Liver (tissue), 9 donors: ENCODE measurements around the gene TUBGCP4. TPM values are rescaled to one million over a fixed set of nuclear protein-coding genes. Genes with fewer than 3 reads are reported as not detected.
"Not testable (repeated sequence)": the region's sequence is repeated elsewhere in the genome, so short reads cannot be mapped to it uniquely, and the experiment has no call there.

Experiments
- DNase-seq: peaks from one replicate; pipeline ENCODE4 v3.0.0-alpha.2; 2017; ENCODE audit warnings: low spot score
- H3K27ac ChIP-seq, 2 donors: one replicate each; pipeline ENCODE4 v1.7.0; 2013; ENCODE audit warnings: inconsistent platforms in 2 of 2, low read length in 2 of 2, control low read depth in 1 of 2, low read depth in 1 of 2, mild to moderate bottlenecking in 1 of 2
- H3K27me3 ChIP-seq, 4 donors: one replicate each; pipeline versions ENCODE4 v1.6.1 to v1.7.0; 2013; ENCODE audit warnings: low read length in 3 of 4, inconsistent platforms in 1 of 4, mild to moderate bottlenecking in 1 of 4, moderate library complexity in 1 of 4; ENCODE audit not compliant: control insufficient read depth in 4 of 4, insufficient read depth in 4 of 4
- H3K36me3 ChIP-seq, 4 donors: one replicate each; pipeline versions ENCODE4 v1.6.1 to v1.7.0; 2013; ENCODE audit warnings: low read length in 3 of 4, mild to moderate bottlenecking in 3 of 4, low read depth in 1 of 4, moderate library complexity in 1 of 4; ENCODE audit not compliant: control insufficient read depth in 4 of 4, insufficient read depth in 3 of 4
- H3K4me1 ChIP-seq, 4 donors: one replicate each; pipeline versions ENCODE4 v1.6.1 to v1.7.0; 2013; ENCODE audit warnings: low read length in 3 of 4, mild to moderate bottlenecking in 3 of 4, moderate library complexity in 1 of 4; ENCODE audit not compliant: control insufficient read depth in 4 of 4, insufficient read depth in 4 of 4
- H3K4me3 ChIP-seq, 3 donors: one replicate each; pipeline versions ENCODE4 v1.6.1 to v1.7.0; 2013; ENCODE audit warnings: low read length in 3 of 3, control low read depth in 1 of 3, low read depth in 1 of 3, mild to moderate bottlenecking in 1 of 3
- H3K9ac ChIP-seq, 2 donors: one replicate each; pipeline ENCODE4 v1.7.0; 2013; ENCODE audit warnings: low read length in 2 of 2, mild to moderate bottlenecking in 2 of 2, moderate library complexity in 2 of 2, control low read depth in 1 of 2, low read depth in 1 of 2
- H3K9me3 ChIP-seq, 4 donors: one replicate each; pipeline versions ENCODE4 v1.6.1 to v1.7.0; 2013; ENCODE audit warnings: low read length in 3 of 4; ENCODE audit not compliant: control insufficient read depth in 4 of 4
- FOXA1 ChIP-seq: IDR thresholded peaks from 2 replicates; pipeline ENCODE4 v1.6.1; 2016; ENCODE audit warnings: antibody characterized with exemption
- FOXA2 ChIP-seq: IDR thresholded peaks from 2 replicates; pipeline ENCODE4 v1.6.1; 2016; ENCODE audit warnings: antibody characterized with exemption
- GABPA ChIP-seq, 2 donors: IDR thresholded peaks in 1 of 2; conservative IDR thresholded peaks in 1 of 2; 2 replicates each; pipeline ENCODE4 v1.6.1; 2016; ENCODE audit warnings: antibody characterized with exemption in 2 of 2, mild to moderate bottlenecking in 1 of 2, moderate library complexity in 1 of 2
- HNF4A ChIP-seq, 2 donors: conservative IDR thresholded peaks; 2 replicates each; pipeline ENCODE4 v1.6.1; 2016; ENCODE audit warnings: antibody characterized with exemption in 2 of 2, mild to moderate bottlenecking in 2 of 2
- JUND ChIP-seq, 2 donors: IDR thresholded peaks; 2 replicates each; pipeline ENCODE4 v1.6.1; 2016; ENCODE audit warnings: antibody characterized with exemption in 2 of 2
- NR2F2 ChIP-seq: IDR thresholded peaks from 2 replicates; pipeline ENCODE4 v1.6.1; 2016; ENCODE audit warnings: antibody characterized with exemption
- RAD21 ChIP-seq, 2 donors: IDR thresholded peaks; 2 replicates each; pipeline ENCODE4 v1.6.1; 2016; ENCODE audit warnings: antibody characterized with exemption in 2 of 2, mild to moderate bottlenecking in 2 of 2
- RXRA ChIP-seq, 2 donors: IDR thresholded peaks; 2 replicates each; pipeline ENCODE4 v1.6.1; 2017 to 2018; ENCODE audit warnings: antibody characterized with exemption in 2 of 2, mild to moderate bottlenecking in 1 of 2
- SP1 ChIP-seq: IDR thresholded peaks from 2 replicates; pipeline ENCODE4 v1.6.1; 2018; ENCODE audit warnings: antibody characterized with exemption, mild to moderate bottlenecking
- YY1 ChIP-seq: IDR thresholded peaks from 2 replicates; pipeline ENCODE4 v1.6.1; 2016; ENCODE audit warnings: antibody characterized with exemption, mild to moderate bottlenecking
- WGBS: extraction: QIAGEN DNeasy Blood & Tissue Kit; methylation state at CpG from one replicate; pipeline ENCODE4 v1.1.7; 2013; 5-methylcytosine and 5-hydroxymethylcytosine counted together
- polyA plus RNA-seq, 2 donors: library from polyadenylated mRNA; stranded (reverse) in 1 of 2; unstranded in 1 of 2; fragments of 200-250 nt in 1 of 2; fragments of >200 nt in 1 of 2; fragmentation: Nextera tagmentation in 1 of 2; extraction: Ambion mirVana in 1 of 2; gene quantifications; one replicate each; pipeline versions ENCODE4 v1.2.1 to v1.2.3, GENCODE V29; 2013 to 2015
- total RNA-seq, 2 donors: library from RNA; depleted of rRNA; stranded (reverse); fragments of >200 nt; gene quantifications; one replicate each; pipeline ENCODE4 v1.2.3, GENCODE V29; 2014
- TF ChIP-seq, protein P1 (sequence below): fragments of 150-350 bp; IDR thresholded peaks from 2 replicates; pipeline ENCODE4 v1.5.1; 2017; ENCODE audit warnings: improper control_type of control experiment, low read depth, low read length; ENCODE audit not compliant: missing input control
- TF ChIP-seq, protein P2 (sequence below): IDR thresholded peaks from 2 replicates; pipeline ENCODE4 v1.6.1; 2016; ENCODE audit warnings: antibody characterized with exemption, mild to moderate bottlenecking
- TF ChIP-seq, protein P3 (sequence below): IDR thresholded peaks from 2 replicates; pipeline ENCODE4 v1.6.1; 2016; ENCODE audit warnings: antibody characterized with exemption
- TF ChIP-seq, protein P4 (sequence below): IDR thresholded peaks from 2 replicates; pipeline ENCODE4 v1.6.1; 2016; ENCODE audit warnings: antibody characterized with exemption
- TF ChIP-seq, protein P5 (sequence below): IDR thresholded peaks from 2 replicates; pipeline ENCODE4 v1.6.1; 2016; ENCODE audit warnings: antibody characterized with exemption
- donor health status: healthy.
- donor health status: healthy.
- donor health status: healthy.
- donor health status: healthy.
- donor health status: healthy.

Gene TUBGCP4
- total and polyA plus RNA-seq, 4 donors: 4.6 to 20.5 (median 12.4) TPM

DNA sequence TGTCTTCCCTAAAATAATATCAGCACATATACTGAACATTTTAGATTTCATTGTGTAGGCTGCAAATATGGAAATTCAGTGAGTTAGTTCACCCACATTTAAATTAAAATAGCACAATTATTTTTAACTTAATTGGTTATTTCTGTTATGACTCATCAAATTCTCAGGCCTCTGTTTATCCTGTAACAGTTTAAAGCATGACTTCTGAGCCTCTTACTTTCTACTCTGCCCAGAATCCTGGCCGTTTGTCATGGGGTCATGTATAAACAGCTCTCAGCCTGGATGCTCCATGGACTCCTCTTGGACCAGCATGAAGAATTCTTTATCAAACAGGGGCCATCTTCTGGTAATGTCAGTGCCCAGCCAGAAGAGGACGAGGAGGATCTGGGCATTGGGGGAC, 12.2 kb downstream of the TUBGCP4 start:
- 86% methylated on average over 2 of the region's 2 CpGs for WGBS
- Histone ChIP-seq H3K27me3 (no peaks in the 10 kb centered on the region), H3K36me3 (peaks cover 10 to 60% (median 42%) of the 10 kb centered on the region in 4 donors), H3K4me3 (no peak overlapping the region), H3K4me1 (no peaks in the 10 kb centered on the region), H3K27ac (no peak overlapping the region), H3K9me3 (no peaks in the 10 kb centered on the region), H3K9ac (no peak overlapping the region)
- TF ChIP-seq JUND (IDR thresholded peaks at IDR 0.05) (no peak), NR2F2 (no peak), RXRA (IDR thresholded peaks at IDR 0.05) (no peak), FOXA1 (no peak), HNF4A (conservative IDR thresholded peaks at IDR 0.05) (no peak), YY1 (no peak), GABPA (IDR thresholded peaks at IDR 0.05 in 1 of 2, conservative IDR thresholded peaks at IDR 0.05 in 1 of 2) (no peak), RAD21 (IDR thresholded peaks at IDR 0.05) (no peak), FOXA2 (no peak), SP1 (no peak)
- TF ChIP-seq, protein P1, sequence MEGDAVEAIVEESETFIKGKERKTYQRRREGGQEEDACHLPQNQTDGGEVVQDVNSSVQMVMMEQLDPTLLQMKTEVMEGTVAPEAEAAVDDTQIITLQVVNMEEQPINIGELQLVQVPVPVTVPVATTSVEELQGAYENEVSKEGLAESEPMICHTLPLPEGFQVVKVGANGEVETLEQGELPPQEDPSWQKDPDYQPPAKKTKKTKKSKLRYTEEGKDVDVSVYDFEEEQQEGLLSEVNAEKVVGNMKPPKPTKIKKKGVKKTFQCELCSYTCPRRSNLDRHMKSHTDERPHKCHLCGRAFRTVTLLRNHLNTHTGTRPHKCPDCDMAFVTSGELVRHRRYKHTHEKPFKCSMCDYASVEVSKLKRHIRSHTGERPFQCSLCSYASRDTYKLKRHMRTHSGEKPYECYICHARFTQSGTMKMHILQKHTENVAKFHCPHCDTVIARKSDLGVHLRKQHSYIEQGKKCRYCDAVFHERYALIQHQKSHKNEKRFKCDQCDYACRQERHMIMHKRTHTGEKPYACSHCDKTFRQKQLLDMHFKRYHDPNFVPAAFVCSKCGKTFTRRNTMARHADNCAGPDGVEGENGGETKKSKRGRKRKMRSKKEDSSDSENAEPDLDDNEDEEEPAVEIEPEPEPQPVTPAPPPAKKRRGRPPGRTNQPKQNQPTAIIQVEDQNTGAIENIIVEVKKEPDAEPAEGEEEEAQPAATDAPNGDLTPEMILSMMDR: no peak
- TF ChIP-seq, protein P2, sequence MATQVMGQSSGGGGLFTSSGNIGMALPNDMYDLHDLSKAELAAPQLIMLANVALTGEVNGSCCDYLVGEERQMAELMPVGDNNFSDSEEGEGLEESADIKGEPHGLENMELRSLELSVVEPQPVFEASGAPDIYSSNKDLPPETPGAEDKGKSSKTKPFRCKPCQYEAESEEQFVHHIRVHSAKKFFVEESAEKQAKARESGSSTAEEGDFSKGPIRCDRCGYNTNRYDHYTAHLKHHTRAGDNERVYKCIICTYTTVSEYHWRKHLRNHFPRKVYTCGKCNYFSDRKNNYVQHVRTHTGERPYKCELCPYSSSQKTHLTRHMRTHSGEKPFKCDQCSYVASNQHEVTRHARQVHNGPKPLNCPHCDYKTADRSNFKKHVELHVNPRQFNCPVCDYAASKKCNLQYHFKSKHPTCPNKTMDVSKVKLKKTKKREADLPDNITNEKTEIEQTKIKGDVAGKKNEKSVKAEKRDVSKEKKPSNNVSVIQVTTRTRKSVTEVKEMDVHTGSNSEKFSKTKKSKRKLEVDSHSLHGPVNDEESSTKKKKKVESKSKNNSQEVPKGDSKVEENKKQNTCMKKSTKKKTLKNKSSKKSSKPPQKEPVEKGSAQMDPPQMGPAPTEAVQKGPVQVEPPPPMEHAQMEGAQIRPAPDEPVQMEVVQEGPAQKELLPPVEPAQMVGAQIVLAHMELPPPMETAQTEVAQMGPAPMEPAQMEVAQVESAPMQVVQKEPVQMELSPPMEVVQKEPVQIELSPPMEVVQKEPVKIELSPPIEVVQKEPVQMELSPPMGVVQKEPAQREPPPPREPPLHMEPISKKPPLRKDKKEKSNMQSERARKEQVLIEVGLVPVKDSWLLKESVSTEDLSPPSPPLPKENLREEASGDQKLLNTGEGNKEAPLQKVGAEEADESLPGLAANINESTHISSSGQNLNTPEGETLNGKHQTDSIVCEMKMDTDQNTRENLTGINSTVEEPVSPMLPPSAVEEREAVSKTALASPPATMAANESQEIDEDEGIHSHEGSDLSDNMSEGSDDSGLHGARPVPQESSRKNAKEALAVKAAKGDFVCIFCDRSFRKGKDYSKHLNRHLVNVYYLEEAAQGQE: no peak
- TF ChIP-seq, protein P3, sequence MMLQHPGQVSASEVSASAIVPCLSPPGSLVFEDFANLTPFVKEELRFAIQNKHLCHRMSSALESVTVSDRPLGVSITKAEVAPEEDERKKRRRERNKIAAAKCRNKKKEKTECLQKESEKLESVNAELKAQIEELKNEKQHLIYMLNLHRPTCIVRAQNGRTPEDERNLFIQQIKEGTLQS: no peak
- TF ChIP-seq, protein P4, sequence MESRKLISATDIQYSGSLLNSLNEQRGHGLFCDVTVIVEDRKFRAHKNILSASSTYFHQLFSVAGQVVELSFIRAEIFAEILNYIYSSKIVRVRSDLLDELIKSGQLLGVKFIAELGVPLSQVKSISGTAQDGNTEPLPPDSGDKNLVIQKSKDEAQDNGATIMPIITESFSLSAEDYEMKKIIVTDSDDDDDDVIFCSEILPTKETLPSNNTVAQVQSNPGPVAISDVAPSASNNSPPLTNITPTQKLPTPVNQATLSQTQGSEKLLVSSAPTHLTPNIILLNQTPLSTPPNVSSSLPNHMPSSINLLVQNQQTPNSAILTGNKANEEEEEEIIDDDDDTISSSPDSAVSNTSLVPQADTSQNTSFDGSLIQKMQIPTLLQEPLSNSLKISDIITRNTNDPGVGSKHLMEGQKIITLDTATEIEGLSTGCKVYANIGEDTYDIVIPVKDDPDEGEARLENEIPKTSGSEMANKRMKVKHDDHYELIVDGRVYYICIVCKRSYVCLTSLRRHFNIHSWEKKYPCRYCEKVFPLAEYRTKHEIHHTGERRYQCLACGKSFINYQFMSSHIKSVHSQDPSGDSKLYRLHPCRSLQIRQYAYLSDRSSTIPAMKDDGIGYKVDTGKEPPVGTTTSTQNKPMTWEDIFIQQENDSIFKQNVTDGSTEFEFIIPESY: no peak
- TF ChIP-seq, protein P5, sequence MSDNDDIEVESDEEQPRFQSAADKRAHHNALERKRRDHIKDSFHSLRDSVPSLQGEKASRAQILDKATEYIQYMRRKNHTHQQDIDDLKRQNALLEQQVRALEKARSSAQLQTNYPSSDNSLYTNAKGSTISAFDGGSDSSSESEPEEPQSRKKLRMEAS: no peak
- no peak for DNase-seq

DNA sequence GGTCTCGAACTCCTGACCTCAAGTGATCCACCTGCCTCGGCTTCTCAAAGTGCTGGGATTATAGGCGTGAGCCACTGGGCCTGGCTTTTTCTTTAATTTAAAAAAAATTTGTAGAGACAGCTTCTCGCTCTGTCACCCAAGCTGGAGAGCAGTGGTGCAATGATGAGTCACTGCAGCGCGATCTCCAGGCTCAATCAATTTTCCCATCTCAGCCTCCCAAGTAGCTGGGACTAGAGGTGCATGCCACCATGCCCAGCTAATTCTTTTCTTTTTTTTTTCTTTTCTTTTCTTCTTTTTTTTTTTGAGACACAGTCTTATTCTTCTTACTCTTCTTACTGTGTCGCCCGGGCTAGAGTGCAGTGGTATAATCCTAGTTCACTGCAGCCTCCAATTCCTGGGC, 19.8 kb downstream of the TUBGCP4 start:
- Histone ChIP-seq H3K27ac (no peak overlapping the region), H3K36me3 (peaks cover 8 to 35% (median 26%) of the 10 kb centered on the region in 4 donors), H3K9me3 (no peaks in the 10 kb centered on the region), H3K27me3 (no peaks in the 10 kb centered on the region), H3K9ac (no peak overlapping the region), H3K4me3 (no peak overlapping the region), H3K4me1 (no peaks in the 10 kb centered on the region)
- TF ChIP-seq HNF4A (conservative IDR thresholded peaks at IDR 0.05): no peak
- 96% methylated on average over 8 of the region's 8 CpGs for WGBS
- no peak for DNase-seq

DNA sequence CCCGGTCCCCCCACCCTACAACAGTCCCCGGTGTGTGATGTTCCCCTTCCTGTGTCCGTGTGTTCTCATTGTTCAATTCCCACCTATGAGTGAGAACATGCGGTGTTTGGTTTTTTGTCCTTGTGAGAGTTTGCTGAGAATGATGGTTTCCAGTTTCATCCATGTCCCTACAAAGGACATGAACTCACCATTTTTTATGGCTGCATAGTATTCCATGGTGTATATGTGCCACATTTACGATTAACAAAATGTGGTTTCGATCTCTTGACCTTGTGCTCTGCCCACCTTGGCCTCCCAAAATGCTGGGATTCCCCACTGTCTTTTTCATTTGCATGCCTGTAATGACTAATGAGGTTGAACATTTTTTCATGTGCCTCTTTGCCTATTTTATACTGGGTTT, 22.7 kb downstream of the TUBGCP4 start:
- not testable (repeated sequence) for DNase-seq, H3K9ac ChIP-seq, H3K4me3 ChIP-seq, H3K27me3 ChIP-seq, H3K9me3 ChIP-seq, H3K27ac ChIP-seq, H3K4me1 ChIP-seq
- peaks cover 7 to 47% (median 28%) of the 10 kb centered on the region in 4 donors for H3K36me3 ChIP-seq
- WGBS: 98% methylated on average over 6 of the region's 6 CpGs
